ENCODE results near the gene SPSB3.

Gene SPSB3

DNA sequence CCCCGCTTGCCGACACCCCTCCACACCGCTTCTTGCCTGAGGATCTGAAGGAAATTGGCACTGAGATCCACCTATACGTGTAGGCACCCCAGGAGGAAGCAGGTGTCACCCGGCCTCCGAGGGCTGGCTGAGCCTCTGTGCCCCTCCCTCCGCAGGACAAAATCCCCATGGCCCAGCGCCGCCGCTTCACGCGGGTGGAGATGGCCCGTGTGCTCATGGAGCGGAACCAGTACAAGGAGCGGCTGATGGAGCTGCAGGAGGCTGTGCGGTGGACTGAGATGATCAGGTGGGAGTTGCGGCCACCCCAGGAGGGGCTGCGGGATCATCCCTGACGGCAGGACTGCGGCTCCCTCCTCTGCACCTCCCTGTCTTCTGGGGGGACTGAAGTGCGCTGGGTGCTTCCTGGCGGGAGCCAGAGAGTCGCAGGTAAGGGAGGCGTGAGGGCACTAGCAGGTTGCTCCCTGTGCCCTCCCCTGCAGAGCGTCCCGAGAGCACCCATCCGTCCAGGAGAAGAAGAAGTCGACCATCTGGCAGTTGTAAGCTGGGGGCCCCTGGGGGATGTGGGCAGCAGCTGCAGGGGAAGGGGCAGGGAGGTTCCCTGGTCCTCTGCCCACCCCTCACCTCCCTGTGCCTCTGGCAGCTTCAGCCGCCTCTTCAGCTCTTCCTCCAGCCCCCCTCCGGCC, 20.0 kb downstream of the SPSB3 start:
- no peak for DNase-seq

DNA sequence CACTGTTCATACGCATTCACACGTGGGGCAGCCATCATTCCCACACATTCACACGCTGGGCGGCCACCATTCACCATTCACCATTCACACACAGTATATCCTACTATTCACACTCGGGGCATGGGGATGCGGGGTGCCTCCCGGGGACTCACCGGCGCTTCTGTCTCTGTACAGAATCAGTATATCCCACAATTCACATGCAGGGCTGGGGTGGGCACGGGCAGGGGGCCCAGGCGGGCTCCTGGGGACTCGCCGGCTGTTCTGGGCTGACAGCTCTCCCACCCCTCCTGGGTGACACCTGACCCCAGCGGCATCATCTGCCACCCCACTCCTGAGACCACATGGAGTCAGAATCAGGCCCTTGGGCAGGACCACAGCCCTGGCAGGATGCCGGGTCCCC, 20.6 kb downstream of the SPSB3 start:
- DNase-seq: no peak

DNA sequence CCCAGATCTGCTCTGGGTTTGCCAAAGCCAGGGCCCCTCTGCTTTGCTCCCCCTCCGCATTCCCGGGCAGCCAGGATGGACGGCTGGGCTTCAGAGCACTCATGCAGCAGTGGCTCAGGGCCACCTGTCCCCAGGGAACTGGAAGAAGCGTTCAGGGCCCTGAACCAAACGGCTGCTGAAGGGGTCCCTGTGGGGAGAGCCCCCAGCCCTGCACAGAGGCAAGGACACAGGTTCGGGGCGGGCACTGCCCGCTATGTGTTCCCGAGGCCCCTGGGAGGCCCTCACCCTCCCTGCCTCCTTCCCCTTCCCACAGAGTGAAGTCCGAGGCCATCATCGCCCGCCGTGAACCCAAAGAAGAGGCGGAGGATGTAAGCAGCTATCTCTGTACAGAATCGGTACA, 21.5 kb downstream of the SPSB3 start:
- DNase-seq: no peak

DNA sequence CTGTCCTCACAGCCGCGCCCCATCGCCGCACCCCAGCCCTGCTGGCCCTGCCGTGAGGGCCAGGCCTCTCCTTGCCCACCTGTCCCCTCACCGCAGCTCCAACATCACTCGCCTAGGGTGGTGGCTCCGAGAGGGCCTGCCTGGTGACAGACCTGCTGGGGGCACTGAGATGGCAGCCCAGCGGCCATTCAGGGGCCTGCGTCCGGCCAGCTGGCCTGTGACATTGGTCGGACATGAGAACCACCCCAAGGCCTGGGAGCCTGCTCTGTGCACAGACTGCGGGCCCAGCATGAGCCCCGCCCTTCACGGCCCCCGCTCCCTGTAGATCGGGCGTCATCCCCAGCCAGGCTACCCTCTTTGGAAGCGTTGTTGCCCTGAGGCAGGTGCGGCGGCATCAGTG, 22.9 kb downstream of the SPSB3 start:
- no peak for DNase-seq

DNA sequence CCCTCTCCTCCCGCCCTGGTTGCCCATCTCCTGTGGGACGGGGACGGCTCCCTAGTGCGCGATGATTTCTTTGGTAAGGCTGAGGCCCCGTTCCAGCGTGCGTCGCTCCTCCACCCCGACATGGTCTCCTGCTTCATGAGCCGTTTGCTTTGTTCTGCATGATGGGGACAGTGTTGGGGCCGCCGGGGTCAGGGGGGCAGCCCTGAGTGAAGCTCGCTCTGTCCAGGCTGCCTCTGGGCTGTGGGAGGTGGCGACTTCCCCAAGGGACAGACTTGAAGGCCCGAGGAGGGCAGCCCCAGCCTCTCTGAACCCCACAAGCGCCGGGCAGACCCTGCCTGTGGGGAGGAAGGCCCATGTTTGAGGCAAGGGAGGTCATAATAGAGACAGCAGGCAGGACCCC, 23.4 kb downstream of the SPSB3 start:
- DNase-seq: no peak

DNA sequence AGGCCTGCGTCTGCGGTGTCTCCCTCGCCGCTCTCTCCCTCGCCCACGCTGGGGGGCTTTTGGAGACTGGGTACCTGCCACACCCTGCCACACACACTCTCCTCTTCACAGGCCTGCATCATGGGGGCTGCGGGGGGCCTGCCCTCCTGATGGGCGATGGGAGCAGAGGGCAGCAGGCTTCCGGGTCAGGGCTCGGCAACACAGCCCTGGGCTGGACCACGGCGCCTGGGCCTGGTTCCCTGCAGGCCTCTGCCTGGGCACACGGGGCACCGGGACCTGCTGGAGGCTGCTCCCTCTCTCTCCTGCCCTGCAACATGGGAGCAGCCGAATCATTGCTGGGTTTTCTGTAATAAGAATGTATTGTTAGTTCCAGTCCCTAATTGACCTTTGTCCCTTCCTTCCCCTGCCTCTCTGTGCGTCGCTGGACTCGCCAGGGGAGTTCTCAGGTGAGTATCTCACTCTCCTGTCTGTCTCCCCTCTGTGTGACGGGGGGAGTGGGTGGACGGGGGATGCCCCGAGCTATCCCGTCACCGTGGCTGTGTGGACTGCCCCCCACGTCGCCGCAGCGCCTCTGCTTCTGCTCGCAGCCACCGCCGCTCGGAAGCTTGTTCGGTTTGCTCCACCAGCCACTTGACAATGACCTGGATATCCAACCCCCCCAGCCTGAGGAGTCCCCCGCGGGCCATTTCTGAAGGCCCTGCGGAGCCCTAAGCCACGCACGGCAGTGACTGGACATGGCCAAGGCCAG, 24.5 kb downstream of the SPSB3 start:
- DNase-seq: no peak

DNA sequence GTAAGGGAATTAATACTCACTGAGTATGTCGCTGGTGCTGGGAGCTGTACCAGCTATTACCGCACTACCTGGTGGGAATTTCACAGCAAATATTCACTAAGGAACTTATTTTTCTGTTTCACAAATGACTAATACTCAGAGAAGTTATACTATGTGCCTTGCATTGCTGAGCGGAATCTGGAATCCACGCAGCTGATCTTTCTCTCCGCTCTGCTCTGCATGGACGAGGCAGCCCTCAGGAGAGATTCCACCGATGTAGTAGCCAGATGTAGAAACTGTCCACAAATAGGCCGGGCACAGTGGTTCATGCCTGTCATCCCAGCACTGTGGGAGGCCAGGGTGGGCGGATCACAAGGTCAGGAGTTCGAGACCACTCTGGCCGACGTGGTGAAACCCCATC, 28.2 kb downstream of the SPSB3 start:
- no peak for DNase-seq

DNA sequence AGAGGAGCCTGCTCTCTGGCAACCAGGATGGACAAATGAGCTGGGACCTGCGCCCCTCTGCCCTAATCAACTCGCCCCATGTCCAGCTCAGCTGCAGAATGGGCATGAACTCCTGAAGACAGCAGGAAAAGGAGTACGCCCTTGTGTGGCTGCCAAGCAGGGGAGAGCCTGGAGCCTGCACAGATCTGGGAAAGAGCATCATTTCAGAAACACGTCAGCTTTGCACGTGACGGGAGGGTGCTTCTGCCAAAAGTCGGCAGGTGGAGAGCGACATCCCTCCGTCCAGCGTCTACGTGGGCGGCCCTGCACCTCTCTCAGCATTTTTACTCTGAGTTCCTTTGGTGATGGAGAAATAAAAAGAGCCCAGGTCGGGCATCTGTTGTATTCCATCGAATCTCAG, 29.5 kb downstream of the SPSB3 start:
- no peak for DNase-seq

DNA sequence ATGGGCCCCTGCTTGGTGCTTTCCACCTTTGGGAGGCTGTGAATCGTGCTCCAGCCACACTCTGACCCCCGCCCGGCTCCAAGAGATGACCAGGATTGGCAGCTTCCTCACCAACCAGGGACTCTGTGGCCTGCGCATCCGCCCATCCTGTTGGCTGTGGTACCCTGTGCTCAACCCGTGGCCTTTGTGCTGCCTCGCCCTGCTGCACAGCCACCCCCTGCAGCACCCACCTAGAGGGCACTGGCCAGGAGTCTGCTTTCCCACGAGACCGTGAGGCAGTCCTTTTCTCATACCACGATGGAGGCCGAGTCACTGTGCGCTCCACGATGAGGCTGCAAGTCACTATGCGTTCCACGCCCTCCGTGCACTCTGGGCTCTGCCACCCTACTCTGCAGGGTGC, 30.4 kb downstream of the SPSB3 start:
- DNase-seq: no peak

DNA sequence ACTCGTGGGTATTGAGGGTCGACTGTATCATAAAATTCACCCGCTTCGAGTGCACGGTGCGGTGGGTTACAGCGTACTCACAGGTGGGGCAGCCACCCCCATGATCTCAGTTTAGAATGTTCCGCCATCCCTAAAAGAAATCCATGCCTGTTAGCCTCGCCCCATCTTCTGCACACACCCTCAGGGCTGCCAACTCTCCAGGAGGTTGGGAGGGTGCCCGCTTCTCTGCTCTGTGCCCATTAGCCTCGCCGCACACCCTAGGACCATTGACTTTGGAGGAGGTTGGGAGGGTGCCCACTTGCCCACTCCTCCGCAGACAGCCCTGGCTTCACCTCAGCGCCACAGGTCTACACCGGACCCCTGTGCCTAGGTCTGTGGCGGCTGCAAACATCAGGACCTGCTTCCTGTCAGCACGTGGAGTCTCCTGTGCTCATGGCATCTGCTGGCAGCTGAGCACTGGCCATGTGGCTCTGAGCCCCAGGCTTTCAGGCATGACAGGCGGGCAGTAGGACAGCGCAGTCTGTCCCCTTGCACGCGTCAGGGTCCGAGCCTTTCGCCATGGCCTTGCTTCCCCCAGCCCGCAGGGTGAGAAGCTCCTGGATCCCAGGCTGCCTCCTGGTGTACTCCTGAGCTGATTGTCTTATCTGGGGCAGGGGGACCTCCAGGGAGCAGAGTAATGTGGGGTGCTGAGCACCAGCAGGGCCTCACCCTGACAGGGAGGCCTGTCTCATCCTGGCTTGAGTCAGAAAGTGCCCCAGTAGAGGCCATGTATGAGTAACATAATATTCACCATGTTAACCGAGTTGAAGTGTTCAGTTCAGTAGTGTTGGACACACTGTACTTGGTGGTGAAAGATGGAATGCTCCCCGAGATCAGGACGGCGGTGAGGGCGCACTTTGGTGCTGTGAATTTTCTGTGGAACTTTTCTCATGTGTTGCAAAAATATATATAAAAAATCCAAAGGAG, 32.9 kb downstream of the SPSB3 start:
- DNase-seq: no peak

DNA sequence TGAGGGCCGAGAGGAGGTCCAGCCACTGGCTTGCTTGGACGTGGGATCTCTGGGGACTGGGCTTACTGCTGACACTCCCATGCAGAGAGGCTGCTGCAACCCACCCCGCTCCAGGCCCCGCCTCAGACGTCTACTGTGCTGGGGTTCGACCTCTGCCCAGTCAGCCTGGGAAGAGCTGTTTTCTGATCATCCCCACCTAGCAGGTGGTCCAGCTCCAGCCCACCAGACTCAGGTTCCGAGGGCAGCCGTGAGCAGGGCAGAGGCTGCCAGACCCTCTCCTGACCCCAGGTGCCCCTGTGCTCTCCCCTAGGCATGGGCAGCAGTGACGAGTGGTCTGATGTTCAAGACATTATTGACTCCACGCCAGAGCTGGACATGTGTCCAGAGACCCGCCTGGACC, 34.4 kb downstream of the SPSB3 start:
- no peak for DNase-seq

DNA sequence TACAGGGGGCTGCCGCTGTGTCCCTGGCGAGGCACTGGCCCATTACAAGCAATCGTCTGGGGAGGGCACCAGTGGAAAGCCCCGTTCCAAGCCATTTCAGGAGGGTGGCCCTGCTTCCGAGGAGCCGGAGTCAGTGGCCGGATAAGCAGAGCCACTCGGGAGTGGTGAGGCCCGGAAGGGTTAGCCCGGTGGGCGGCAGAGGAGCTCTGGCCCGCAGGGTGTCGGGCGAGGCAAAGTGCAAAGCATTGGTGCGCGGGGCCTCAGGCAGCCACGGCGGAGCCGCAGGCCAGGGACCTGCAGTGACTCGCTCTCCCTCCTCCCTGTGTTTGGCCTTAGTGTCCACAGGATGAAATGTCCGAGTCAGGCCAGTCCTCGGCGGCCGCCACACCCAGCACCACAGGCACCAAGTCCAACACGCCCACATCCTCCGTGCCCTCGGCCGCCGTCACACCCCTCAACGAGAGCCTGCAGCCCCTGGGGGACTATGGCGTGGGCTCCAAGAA, 35.6 kb downstream of the SPSB3 start:
- DNase-seq: no peak

DNA sequence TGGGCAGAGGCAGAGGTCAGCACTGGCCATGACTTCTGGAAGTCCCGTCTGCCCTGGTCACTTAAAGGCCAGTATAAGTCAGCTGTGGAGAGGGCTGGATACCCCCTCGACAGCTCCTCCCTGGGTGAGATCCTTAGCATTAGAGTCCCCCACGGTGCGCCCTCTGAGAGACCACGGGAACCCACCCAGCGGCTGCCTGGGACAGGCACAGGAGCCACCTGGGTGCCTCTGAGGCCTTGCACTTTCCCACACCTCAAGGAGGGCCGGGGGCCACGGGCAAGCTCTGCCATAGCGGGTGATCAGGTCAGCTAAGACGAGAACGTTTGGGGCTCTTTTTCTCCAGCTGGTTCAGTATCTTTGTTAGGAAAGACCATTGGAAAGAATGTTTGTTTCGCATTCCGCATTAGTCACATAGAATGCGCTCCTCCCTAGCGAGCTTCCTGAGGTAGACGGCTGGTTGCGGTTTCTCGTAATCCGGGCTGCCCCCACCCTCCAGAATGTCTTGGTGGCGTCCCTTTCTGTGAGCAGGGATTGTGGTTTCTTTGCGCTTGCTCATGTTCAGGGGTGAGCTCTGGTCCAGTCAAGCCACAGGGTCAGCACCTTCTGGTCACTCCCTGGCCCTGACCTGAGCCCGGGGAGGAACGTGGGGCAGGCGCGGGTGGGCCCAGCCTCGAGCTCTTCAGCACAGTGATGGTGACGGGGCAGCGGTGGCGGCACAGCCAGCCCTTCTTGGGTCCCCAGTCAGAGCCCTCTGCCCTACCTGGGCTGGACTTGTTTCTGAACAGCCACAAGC, 36.3 kb downstream of the SPSB3 start:
- DNase-seq: no peak

DNA sequence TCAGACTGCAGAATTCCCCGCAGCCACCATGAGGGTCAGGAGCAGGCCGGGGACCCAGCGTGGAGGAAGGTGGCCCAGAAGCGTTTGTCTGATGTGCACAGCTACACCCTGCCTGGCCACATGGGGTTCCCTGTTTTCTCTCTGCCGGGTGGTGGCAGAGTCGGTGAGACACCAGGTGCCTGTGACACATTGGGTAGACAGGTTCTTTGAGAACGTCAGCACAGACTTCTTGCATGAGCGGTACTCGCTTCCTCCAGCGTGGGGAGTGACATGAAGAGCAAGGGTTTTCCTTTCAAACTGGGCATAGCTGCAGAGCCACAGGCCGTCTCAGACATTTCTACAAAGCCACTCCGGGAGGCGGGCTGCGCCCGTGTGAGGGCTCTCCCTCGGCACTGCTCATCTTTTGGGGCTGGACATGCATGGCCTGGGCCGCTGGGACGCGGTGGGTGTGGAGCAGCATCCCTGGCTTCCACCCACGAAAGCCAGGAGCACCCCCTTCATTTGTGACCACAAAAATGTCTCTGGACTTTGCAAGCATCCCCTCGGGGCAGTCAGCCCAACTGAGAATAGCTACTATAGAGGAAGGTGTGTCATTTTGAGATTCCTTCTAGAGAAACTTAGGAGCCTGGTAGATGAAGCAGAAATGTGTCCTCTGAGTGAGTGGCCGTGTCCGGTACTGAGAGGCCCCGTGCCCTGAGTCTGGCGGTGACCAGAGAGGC, 37.0 kb downstream of the SPSB3 start:
- DNase-seq: no peak

DNA sequence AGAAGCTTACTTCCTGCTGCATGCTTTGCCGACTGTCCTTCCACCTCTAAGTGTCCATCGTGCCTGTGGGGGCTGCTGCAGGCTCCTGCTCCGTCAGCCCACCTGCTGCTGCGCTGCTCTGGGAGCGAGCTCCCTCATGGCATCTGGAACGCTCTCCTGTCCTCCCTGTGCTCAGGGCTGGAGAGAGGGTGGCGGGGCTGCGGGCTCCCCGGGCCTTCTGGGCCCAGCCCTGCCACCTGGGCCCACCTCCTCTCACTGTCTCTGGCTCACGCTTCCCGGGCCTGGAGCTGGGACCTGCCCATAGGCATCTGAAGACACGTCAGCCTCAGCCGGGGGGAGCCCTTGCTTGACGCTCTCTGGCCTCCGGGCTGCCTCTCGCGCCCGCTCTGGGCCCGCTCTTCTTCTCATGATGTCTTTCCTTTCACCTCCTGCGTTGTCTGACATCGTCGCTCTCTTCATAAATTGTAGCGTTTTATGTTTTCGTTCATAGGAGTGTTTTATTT, 38.0 kb downstream of the SPSB3 start:
- no peak for DNase-seq

DNA sequence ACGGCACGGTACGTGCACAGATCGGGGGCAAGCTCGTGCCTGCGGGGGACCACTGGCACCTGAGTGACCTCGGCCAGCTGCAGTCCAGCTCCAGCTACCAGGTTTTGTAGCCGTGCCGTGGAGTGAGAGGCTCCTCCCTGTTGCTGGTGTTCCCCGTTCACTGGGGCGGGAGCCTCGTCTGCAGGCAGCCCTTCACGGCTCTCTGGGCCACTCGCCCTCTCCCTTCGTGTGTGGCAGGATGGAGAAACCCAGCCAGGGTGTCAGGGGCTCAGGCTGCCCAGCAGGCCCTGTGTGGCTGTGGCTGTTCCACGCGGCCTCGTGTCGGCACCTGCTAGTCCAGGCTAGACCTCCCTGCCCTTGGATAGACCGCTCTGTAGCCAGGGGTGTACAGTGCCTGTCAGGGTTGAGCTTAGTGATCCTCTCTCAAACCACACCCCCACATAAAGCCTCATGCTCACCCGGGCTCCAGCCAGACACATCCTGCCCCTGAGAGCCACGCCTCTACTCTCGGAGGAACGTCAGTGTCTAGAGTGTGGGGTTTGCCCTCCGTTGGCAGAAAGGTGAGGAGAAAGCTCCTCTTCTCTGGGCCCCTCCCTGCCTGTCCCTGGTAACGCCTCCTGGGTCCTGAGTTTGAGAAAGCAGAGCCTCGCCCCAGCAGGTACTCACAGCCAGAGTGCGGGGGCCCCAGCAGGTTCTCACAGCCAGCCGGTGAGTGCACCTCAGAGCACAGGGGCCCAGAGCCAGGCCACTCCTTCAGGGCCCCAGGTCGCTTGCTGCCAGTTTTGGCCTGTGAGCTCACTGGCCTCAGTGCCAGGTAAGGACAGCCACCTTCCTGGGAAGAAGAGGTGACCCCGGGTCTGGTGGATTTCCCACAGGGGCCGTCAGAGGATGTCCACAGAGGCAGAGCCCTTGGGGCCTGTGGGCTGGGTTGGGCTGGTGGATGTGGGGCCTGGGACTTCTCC, 38.7 kb downstream of the SPSB3 start:
- no peak for DNase-seq

DNA sequence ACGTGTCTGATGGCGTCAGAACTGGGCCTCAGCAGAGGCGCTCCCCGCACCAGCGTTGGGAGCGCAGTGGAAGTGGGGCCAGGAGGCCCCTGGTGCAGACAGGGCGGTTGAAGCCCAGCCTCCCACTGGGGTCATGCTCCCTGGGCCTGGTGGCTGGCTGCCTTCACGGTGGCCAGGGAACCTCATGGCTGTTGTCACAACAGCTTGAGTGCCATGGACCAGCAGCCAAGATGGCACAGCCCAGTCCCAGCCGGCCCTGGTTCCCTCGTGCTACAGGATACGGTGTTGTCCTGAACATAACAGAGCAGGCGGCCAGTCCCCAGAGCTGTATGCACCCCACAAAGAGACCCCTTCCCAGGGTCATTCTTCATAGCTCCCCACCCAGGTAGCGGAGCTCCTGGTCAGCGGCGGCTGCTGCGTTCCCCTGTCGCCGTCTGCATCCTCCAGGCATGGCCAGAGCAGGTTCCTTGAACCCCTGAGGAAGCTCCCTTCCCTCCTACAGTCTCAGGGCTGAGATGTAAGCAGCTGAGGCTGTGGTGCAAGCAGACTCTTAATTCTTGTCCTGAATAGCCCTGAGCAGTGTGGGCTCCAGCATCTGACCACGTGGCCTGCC, 40.7 kb downstream of the SPSB3 start:
- no peak for DNase-seq

DNA sequence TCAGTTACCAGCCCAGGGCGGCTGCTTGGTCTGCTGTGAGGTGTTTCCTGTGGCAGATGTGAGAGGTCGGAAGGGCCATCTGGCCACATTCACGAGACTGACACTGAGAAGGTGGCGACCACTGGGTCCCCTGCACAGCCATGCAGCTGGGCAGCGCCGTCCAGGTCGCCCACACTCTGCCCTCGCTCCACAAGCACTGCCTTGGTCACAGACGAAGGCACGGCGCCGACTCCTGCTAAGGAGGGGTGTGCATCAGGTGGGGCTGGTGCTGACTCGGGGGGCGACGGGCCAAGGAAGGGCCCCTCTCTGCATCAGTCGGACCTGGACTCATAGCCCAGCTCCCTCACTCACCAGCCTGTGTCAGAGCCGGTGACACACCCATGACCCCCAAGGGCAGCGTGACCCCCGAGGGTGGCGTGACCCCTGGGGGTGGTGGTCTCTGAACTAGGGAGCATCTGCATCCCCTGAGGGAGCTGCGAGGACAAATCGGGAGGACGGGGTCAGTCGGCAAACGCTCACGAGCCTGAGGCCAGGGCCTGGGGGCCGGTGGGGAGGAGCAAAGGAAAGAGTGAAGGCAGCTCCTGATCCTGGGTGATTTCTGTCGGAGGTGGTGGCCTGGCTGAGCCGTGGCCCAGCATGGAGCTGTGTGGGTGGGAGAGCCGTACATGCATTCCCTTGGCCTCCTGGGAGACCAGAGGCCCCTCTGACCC, 41.4 kb downstream of the SPSB3 start:
- DNase-seq: no peak

DNA sequence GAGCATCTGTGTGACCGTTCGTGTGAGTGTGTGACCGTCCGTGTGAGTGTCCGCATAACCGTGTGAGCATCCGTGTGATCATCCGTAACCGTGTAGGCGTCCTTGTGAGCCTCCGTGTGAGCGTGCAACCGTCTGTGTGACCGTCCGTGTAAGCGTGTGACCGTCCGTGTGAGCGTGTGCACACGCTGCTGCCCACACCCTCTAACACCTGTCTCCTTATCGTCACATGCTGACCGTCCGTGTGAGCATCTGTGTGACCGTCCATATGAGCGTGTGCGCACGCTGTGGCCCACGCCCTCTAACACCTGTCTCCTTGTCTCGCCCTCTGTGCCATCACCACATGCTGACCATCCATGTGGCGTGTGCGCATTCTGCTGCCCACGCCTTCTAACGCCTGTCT, 42.1 kb downstream of the SPSB3 start:
- DNase-seq: no peak
